ENCODE measurements around the gene SIRT2.
"Not testable (repeated sequence)": the region's sequence is repeated elsewhere in the genome, so short reads cannot be mapped to it uniquely, and the experiment has no call there.

Gene SIRT2

GRCh38 chr19:38834104-38834490 is 65.3 kb downstream of the SIRT2 start:
- in situ Hi-C loops (cut with MboI; ENCODE audit: low sequenced_read_pairs): no loop called here

GRCh38 chr19:38833092-38833425 is 66.4 kb downstream of the SIRT2 start:
- in situ Hi-C loops (cut with MboI; ENCODE audit: low sequenced_read_pairs): no loop called here

- in situ Hi-C loops (cut with MboI; ENCODE audit: low sequenced_read_pairs): no loop called here
Measured at GRCh38 chr19:38831142-38831605, 68.2 kb downstream of the SIRT2 start.

GRCh38 chr19:38830039-38830733 is 69.2 kb downstream of the SIRT2 start:
- in situ Hi-C loops (cut with MboI; ENCODE audit: low sequenced_read_pairs): no loop called here

GRCh38 chr19:38829203-38829602 is 70.2 kb downstream of the SIRT2 start:
- in situ Hi-C loops (cut with MboI; ENCODE audit: low sequenced_read_pairs): not testable (repeated sequence)

Data from HL-60/S4 (cell line).